Neural cell (in vitro differentiated cells): ENCODE results near the gene LPP. TPM values are rescaled to one million over a fixed set of nuclear protein-coding genes. Genes with fewer than 3 reads are reported as not detected.

Experiments used
- H2AFZ ChIP-seq: fragments of 200-600, 300-800 bp; sonication (generic), shearing (Covaris generic); 2 replicates; pipeline ENCODE4 v1.6.0; 2014; ENCODE audit warnings: low read depth, mild to moderate bottlenecking, antibody characterized with exemption, low read length, moderate library complexity
- H3F3A ChIP-seq: fragments of 200-600 bp; shearing (Covaris generic); 2 replicates; pipeline ENCODE4 v1.6.1; 2016; ENCODE audit warnings: mild to moderate bottlenecking, moderate library complexity, mixed read lengths, antibody characterized with exemption, low read length; ENCODE audit not compliant: insufficient read depth, poor library complexity, severe bottlenecking
- H3K27ac ChIP-seq: fragments of 200-600, 300-800 bp; sonication (generic), shearing (Covaris generic); 2 replicates; pipeline ENCODE4 v1.5.1; 2014; ENCODE audit warnings: mild to moderate bottlenecking, low read length, moderate library complexity
- H3K27me3 ChIP-seq: fragments of 300-800, 200-600 bp; sonication (generic), shearing (Covaris generic); 2 replicates; pipeline ENCODE4 v1.6.0; 2014; ENCODE audit warnings: mild to moderate bottlenecking, low read depth, low read length, moderate library complexity; ENCODE audit not compliant: insufficient read depth
- H3K36me3 ChIP-seq: fragments of 300-800, 200-600 bp; sonication (generic), shearing (Covaris generic); 2 replicates; pipeline ENCODE4 v1.5.1; 2014; ENCODE audit warnings: mild to moderate bottlenecking, antibody characterized with exemption, low read length, moderate library complexity; ENCODE audit not compliant: insufficient read depth
- H3K4me2 ChIP-seq: fragments of 300-800, 200-600 bp; sonication (generic), shearing (Covaris generic); 2 replicates; pipeline ENCODE4 v1.6.0; 2014; ENCODE audit warnings: mild to moderate bottlenecking, low read length
- H3K4me3 ChIP-seq: fragments of 300-800, 200-600 bp; sonication (generic), shearing (Covaris generic); 2 replicates; pipeline ENCODE4 v1.5.1; 2014; ENCODE audit warnings: mild to moderate bottlenecking, low read length, moderate library complexity
- H3K79me2 ChIP-seq: fragments of 200-600 bp; shearing (Covaris generic); replicated peaks from 2 replicates; pipeline ENCODE4 v1.6.0; 2014; ENCODE audit warnings: mild to moderate bottlenecking, low read length, moderate library complexity; ENCODE audit not compliant: insufficient read depth
- H3K9ac ChIP-seq: fragments of 300-800, 200-600 bp; sonication (generic), shearing (Covaris generic); 2 replicates; pipeline ENCODE4 v1.6.1; 2016; ENCODE audit warnings: mild to moderate bottlenecking, low read length, mixed read lengths
- H3K9me2 ChIP-seq: fragments of 200-600 bp; shearing (Covaris generic); 2 replicates; pipeline ENCODE4 v1.6.1; 2016; ENCODE audit warnings: mild to moderate bottlenecking, low read length, mixed read lengths; ENCODE audit not compliant: insufficient read depth
- H3K9me3 ChIP-seq: fragments of 200-600, 300-800 bp; sonication (generic), shearing (Covaris generic); 2 replicates; pipeline ENCODE4 v1.6.1; 2016; ENCODE audit warnings: mild to moderate bottlenecking, mixed run types, low read length, moderate library complexity, mixed read lengths
- H4K20me1 ChIP-seq: fragments of 200-600 bp; shearing (Covaris generic); 2 replicates; pipeline ENCODE4 v1.6.1; 2016; ENCODE audit warnings: mild to moderate bottlenecking, mixed run types; ENCODE audit not compliant: insufficient read depth
- CTCF ChIP-seq: fragments of 450-650 bp; IDR thresholded peaks from 2 replicates; pipeline ENCODE4 v1.5.1; 2014; ENCODE audit warnings: antibody characterized with exemption, mild to moderate bottlenecking, moderate library complexity; ENCODE audit not compliant: poor library complexity, severe bottlenecking
- EP300 ChIP-seq: fragments of 450-650 bp; conservative IDR thresholded peaks from 2 replicates; pipeline ENCODE4 v1.6.1; 2014; ENCODE audit warnings: antibody characterized with exemption, mild to moderate bottlenecking, moderate library complexity; ENCODE audit not compliant: poor library complexity, severe bottlenecking
- EZH2 ChIP-seq: fragments of 200-600, 300-800 bp; shearing (Covaris generic), sonication (generic); IDR thresholded peaks from 2 replicates; pipeline ENCODE4 v1.6.1; 2014; ENCODE audit warnings: antibody characterized with exemption, low read length, borderline replicate concordance, mild to moderate bottlenecking; ENCODE audit not compliant: insufficient read depth, poor library complexity, severe bottlenecking
- MXI1 ChIP-seq: fragments of 450-650 bp; conservative IDR thresholded peaks from 2 replicates; pipeline ENCODE4 v1.6.1; 2014; ENCODE audit warnings: antibody characterized with exemption, mild to moderate bottlenecking; ENCODE audit not compliant: poor library complexity, severe bottlenecking
- POLR2AphosphoS5 ChIP-seq: IDR thresholded peaks from 2 replicates; pipeline ENCODE4 v1.6.1; 2012
- RAD21 ChIP-seq: fragments of 450-650 bp; conservative IDR thresholded peaks from 2 replicates; pipeline ENCODE4 v1.6.1; 2014; ENCODE audit warnings: antibody characterized with exemption, mild to moderate bottlenecking, moderate library complexity
- REST ChIP-seq: IDR thresholded peaks from 2 replicates; pipeline ENCODE4 v1.6.1; 2012; ENCODE audit warnings: borderline replicate concordance
- SMC3 ChIP-seq: fragments of 450-650 bp; conservative IDR thresholded peaks from 2 replicates; pipeline ENCODE4 v1.6.1; 2014; ENCODE audit warnings: antibody characterized with exemption, mild to moderate bottlenecking, moderate library complexity; ENCODE audit not compliant: poor library complexity
- TAF1 ChIP-seq: IDR thresholded peaks from 2 replicates; pipeline ENCODE4 v1.6.1; 2012; ENCODE audit warnings: low read depth
- polyA plus RNA-seq: library from polyadenylated mRNA; depleted of rRNA; stranded (reverse); fragments of >200 nt; gene quantifications from 2 replicates; pipeline ENCODE4 v1.2.3, GENCODE V29; 2014

The LPP gene
- polyA plus RNA-seq, 1 donor from 2014 or later = 3.0 TPM

- Histone ChIP-seq H3K4me2 (no peak overlapping the region), H4K20me1 (no peaks in the 10 kb centered on the region), H3K36me3 (no peaks in the 10 kb centered on the region), H3K9me2 (no peaks in the 10 kb centered on the region), H3F3A (no peaks in the 10 kb centered on the region), H3K27me3 (no peaks in the 10 kb centered on the region), H3K27ac (no peak overlapping the region), H3K9me3 (no peaks in the 10 kb centered on the region), H3K4me3 (no peak overlapping the region), H3K79me2 (no peaks in the 10 kb centered on the region), H3K9ac (no peak overlapping the region), H2AFZ (no peak overlapping the region)
- TF ChIP-seq POLR2AphosphoS5 = no peak
Observed at GRCh38 chr3:188294113-188294512, 140.2 kb downstream of the LPP start.

GRCh38 chr3:188294823-188295487 is 141.0 kb downstream of the LPP start:
- Histone ChIP-seq H3F3A (no peaks in the 10 kb centered on the region), H4K20me1 (no peaks in the 10 kb centered on the region), H3K4me2 (no peak overlapping the region), H2AFZ (no peak overlapping the region), H3K36me3 (no peaks in the 10 kb centered on the region), H3K27ac (no peak overlapping the region), H3K9ac (no peak overlapping the region), H3K79me2 (no peaks in the 10 kb centered on the region), H3K4me3 (no peak overlapping the region), H3K9me2 (no peaks in the 10 kb centered on the region), H3K27me3 (no peaks in the 10 kb centered on the region), H3K9me3 (no peaks in the 10 kb centered on the region)
- TF ChIP-seq POLR2AphosphoS5 = no peak
- TF ChIP-seq REST = no peak
- no peak for TF ChIP-seq MXI1
- TF ChIP-seq SMC3 = no peak
- no peak for TF ChIP-seq EZH2
- TF ChIP-seq RAD21 = no peak
- TF ChIP-seq CTCF = no peak
- TF ChIP-seq TAF1 = no peak
- no peak for TF ChIP-seq EP300

GRCh38 chr3:188295876-188296275 is 141.9 kb downstream of the LPP start:
- Histone ChIP-seq H3K27me3 (no peaks in the 10 kb centered on the region), H2AFZ (no peak overlapping the region), H3K4me2 (no peak overlapping the region), H3K79me2 (no peaks in the 10 kb centered on the region), H3K27ac (no peak overlapping the region), H3K9me2 (no peaks in the 10 kb centered on the region), H4K20me1 (no peaks in the 10 kb centered on the region), H3K9ac (no peak overlapping the region), H3K4me3 (no peak overlapping the region), H3K9me3 (no peaks in the 10 kb centered on the region), H3K36me3 (no peaks in the 10 kb centered on the region), H3F3A (no peaks in the 10 kb centered on the region)
- TF ChIP-seq EZH2 (no peak), SMC3 (no peak), TAF1 (no peak), EP300 (no peak), POLR2AphosphoS5 (no peak), REST (no peak), RAD21 (no peak), CTCF (no peak), MXI1 (no peak)
